ENCODE data around the gene MTMR3.

Gene MTMR3

DNA sequence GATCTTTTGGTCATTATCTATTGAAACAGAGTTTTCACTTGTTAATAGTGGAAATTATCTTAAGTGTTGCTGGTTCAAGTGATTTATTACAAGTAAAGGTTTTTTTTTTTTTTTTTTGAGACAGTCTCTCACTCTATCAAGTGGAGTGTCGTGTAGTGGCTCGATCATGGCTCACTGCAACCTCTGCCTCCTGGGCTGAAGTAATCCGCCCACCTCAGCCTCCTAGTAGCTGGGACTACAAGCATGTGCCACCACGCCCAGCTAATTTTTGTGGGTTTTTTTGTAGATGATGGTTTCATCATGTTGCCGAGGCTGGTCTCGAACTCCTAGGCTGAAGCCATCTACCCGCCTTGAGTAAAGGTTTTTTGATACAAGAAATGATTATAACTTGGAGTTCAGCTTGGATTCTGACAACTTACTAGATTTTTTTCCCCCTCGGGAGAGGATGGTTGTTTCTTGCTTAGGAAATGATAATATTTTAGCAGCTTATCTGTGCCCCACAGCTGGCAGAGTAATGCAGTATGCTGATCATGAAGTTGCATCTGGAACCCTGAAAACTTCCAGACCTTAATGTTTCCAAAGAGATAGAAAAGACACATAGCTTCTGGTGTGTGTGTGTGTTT is 68.9 kb downstream of the MTMR3 start:
- TF ChIP-seq, protein P1, sequence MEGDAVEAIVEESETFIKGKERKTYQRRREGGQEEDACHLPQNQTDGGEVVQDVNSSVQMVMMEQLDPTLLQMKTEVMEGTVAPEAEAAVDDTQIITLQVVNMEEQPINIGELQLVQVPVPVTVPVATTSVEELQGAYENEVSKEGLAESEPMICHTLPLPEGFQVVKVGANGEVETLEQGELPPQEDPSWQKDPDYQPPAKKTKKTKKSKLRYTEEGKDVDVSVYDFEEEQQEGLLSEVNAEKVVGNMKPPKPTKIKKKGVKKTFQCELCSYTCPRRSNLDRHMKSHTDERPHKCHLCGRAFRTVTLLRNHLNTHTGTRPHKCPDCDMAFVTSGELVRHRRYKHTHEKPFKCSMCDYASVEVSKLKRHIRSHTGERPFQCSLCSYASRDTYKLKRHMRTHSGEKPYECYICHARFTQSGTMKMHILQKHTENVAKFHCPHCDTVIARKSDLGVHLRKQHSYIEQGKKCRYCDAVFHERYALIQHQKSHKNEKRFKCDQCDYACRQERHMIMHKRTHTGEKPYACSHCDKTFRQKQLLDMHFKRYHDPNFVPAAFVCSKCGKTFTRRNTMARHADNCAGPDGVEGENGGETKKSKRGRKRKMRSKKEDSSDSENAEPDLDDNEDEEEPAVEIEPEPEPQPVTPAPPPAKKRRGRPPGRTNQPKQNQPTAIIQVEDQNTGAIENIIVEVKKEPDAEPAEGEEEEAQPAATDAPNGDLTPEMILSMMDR (IDR thresholded peaks at IDR 0.05; ENCODE audit: low read depth, low read length, missing control alignments) = no peak
- DNase-seq (ENCODE audit: extremely low read depth, low read depth) = no peak
- H3K4me3 ChIP-seq (replicated peaks; ENCODE audit: low read depth, low read length) = no peak overlapping the region

DNA sequence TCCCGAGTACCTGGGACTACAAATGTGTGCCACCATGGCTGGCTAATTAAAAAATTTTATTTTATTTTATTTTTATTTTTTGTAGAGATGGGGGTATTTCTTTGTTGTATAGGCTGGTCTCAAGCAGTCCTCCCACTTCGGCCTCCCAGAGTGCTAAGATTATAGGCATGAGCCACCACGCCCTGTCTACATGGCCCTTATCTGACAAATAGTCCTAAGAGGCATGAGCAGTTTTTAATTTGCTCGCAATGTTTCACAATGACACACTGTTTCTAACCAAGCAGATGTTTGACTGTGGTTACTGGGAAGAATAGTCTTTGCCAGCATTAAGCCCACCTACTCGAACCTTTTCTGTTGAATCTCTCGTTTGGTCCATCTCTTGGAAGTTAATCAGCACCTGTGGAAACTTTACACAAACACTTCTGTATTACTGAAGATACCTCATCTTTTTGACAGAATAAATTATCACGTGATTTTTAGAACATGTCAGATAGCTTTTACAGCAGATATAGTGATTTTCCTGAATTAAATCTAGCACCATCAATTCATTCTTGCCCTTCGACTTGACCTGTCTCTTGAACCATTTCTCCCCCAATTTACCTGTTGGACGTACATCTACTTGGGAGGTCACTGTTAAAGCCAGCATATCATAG is 71.4 kb downstream of the MTMR3 start:
- TF ChIP-seq, protein P1 (IDR thresholded peaks at IDR 0.05; ENCODE audit: low read depth, low read length, missing control alignments) = no peak
- no peak overlapping the region for H3K4me3 ChIP-seq (replicated peaks; ENCODE audit: low read depth, low read length)
- no peak for DNase-seq (ENCODE audit: extremely low read depth, low read depth)

DNA sequence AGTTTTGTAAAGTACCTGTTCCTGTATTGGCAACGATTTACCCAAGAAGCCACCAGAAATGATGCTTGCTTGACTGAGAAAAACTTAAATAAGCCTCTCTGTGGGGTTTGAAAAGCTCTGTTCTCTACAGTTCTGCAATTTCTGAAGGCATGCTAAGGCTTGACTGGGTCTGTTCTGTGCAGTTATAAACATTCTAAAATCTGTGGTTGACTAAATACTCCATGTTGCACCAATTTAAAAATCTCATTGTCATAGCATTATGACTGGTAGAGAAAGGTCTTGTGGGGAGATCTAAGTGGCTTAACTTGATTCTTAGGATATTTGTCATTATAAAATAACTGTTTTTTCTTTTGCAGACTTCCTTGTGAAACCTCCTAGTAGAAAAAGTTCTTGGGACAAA is 73.7 kb downstream of the MTMR3 start:
- TF ChIP-seq, protein P1 (IDR thresholded peaks at IDR 0.05; ENCODE audit: low read depth, low read length, missing control alignments) = no peak
- DNase-seq (ENCODE audit: extremely low read depth, low read depth) = no peak
- no peak overlapping the region for H3K4me3 ChIP-seq (replicated peaks; ENCODE audit: low read depth, low read length)

DNA sequence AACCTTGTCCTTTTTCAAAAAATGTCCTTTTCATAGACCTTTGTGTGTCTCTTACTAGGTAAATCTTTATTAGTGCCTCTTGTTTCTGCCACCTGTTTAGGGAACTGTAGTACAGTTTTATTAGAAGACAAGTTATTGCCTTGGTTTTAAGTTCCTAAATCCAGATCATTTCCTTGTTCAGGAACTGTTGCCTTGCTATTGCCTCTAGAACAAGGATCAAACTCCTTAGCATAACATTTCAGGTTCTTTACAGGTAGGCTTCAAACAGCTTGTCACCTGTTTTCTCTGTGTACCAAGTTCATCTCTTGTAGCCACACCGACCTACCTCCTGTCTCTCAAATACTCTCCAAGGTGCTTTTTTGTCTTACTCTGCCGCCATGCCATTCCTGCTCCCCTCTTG is 75.2 kb downstream of the MTMR3 start:
- no peak overlapping the region for H3K4me3 ChIP-seq (replicated peaks; ENCODE audit: low read depth, low read length)
- TF ChIP-seq, protein P1 (IDR thresholded peaks at IDR 0.05; ENCODE audit: low read depth, low read length, missing control alignments) = no peak
- no peak for DNase-seq (ENCODE audit: extremely low read depth, low read depth)

DNA sequence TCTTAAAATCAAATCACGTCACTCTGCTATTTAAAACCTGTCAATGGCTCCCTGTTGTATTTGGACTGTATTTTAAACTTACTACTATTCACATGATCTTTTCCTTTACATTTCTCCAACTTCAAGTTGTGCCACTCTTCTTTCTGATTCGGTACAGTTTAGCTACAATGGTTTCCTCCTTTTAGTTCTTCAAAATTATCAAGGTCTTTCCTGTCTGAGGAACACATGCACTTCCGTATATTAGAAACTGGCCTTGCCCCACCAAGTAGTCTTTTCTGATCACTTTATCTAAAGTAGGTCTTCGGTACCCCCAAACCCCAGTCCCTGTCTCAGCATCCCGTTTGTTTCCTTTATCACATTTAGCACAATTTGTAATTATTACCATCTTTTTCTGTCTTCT is 81.8 kb downstream of the MTMR3 start:
- DNase-seq (ENCODE audit: extremely low read depth, low read depth) = no peak
- TF ChIP-seq, protein P1 (IDR thresholded peaks at IDR 0.05; ENCODE audit: low read depth, low read length, missing control alignments) = no peak
- H3K4me3 ChIP-seq (replicated peaks; ENCODE audit: low read depth, low read length) = no peak overlapping the region

DNA sequence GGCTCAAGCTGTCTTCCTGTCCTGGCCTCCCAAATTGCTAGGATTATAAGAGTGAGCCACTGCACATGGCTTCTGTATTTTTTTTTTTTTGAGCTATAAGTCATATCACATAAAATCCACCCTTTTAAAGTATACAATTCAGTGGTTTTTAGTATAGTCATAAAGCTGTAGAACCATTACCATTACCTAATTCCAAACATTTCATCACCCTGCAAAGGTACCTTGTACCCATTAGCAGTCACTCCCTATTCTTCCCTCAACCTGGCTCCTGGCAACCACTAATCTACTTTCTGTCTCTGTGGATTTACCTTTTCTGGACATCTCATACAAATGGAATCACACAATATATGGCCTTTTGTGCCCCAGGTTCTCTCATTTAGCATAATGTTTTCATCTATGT is 84.5 kb downstream of the MTMR3 start:
- H3K4me3 ChIP-seq (replicated peaks; ENCODE audit: low read depth, low read length) = no peak overlapping the region
- TF ChIP-seq, protein P1 (IDR thresholded peaks at IDR 0.05; ENCODE audit: low read depth, low read length, missing control alignments) = no peak
- DNase-seq (ENCODE audit: extremely low read depth, low read depth) = no peak
